Uterus (tissue), 4 donors: ENCODE data around the gene LBR. TPM values are rescaled to one million over a fixed set of nuclear protein-coding genes. Genes with fewer than 3 reads are reported as not detected.

ENCODE experiments used
- DNase-seq, 2 donors: peaks; one replicate each; pipeline ENCODE4 v3.0.0-alpha.2; 2019 to 2020
- H3K27ac ChIP-seq, 2 donors: fragments of 200-600 bp; sonication (generic); 1 replicate in 1 of 2; 2 replicates in 1 of 2; pipeline ENCODE4 v1.5.1; 2016 to 2018
- H3K27me3 ChIP-seq, 2 donors: fragments of 200-600 bp; sonication (generic); one replicate each; pipeline ENCODE4 v1.5.1; 2018 to 2019; ENCODE audit warnings: control low read depth in 1 of 2
- H3K36me3 ChIP-seq, 2 donors: fragments of 200-600 bp; sonication (generic); one replicate each; pipeline ENCODE4 v1.5.1; 2019; ENCODE audit warnings: control low read depth in 1 of 2
- H3K4me1 ChIP-seq, 2 donors: fragments of 200-600 bp; sonication (generic); one replicate each; pipeline ENCODE4 v1.5.1; 2018 to 2019; ENCODE audit warnings: control low read depth in 1 of 2
- H3K4me3 ChIP-seq, 2 donors: fragments of 200-600 bp; sonication (generic); 1 replicate in 1 of 2; 2 replicates in 1 of 2; pipeline ENCODE4 v1.5.1; 2018 to 2019; ENCODE audit warnings: mild to moderate bottlenecking in 1 of 2
- H3K9me3 ChIP-seq, 2 donors: fragments of 200-600 bp; sonication (generic); one replicate each; pipeline ENCODE4 v1.5.1; 2019; ENCODE audit warnings: control low read depth in 1 of 2
- POLR2A ChIP-seq, 2 donors: fragments of 450-650 bp; IDR thresholded peaks; one replicate each; pipeline ENCODE4 v1.6.1; 2016; ENCODE audit warnings: antibody characterized with exemption in 2 of 2, mild to moderate bottlenecking in 1 of 2, moderate library complexity in 1 of 2
- intact Hi-C: fragments of 100-400 bp; cut with DNase I; formaldehyde crosslinking; loops from one replicate; pipeline ENCODE4 v1.15.1; 2023; ENCODE audit warnings: low total_unique reads
- total RNA-seq, 4 donors: library from RNA; depleted of rRNA in 3 of 4; stranded (reverse); fragments of >200 nt in 3 of 4; gene quantifications; one replicate each; pipeline versions ENCODE4 v1.1.0 to v1.2.4, GENCODE V29; 2014 to 2023
- TF ChIP-seq, protein P1 (sequence below), 4 experiments: fragments of 200-600 bp in 2 of 4; fragments of 450-650 bp in 2 of 4; sonication (generic) in 2 of 4; IDR thresholded peaks; one replicate each; pipeline ENCODE4 v1.5.1; 2016 to 2019; ENCODE audit warnings: antibody characterized with exemption in 4 of 4, mild to moderate bottlenecking in 2 of 4, moderate library complexity in 1 of 4
- donor health status: DM: yes; HTN: yes; CAD: no.

The LBR gene
- total RNA-seq, 4 donors from 2014 or later, result 55.1 to 178 (median 92.6) TPM

DNA sequence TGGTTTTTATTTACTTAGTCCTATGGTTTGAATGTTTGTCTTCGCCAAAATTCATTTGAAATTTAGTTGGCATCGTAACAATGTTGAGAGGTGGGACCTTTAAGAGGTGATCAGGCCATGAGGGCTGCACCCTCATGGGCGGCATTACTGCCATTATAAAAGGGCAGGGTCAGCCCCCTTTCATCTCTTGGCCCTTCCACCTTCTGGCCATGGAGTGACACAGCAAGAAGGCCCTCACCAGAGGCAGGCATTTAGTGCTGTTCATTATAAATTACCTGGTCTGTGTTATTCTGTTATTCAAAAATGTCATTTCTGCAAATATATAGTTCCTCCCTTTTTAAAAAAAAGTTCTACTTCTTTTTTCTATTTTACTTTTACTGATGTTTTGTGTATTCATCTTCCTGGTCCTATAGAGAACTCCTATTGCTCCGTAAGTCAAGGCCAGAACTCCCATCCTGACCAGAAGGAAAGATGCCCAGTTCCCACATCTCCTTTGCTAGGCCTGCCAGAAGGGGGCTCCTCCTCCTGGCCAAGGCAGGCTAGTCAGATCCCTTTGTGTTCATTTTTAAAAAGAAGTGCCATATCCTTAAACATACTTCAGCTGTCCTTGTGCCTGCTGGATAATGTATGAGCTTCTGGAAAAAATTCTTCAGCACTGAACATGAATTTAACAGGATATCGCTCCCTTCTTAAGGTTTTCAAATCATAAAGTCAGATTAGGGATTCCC is 10.0 kb upstream of the LBR start:
- Histone ChIP-seq H3K27me3 (no peaks in the 10 kb centered on the region), H3K36me3 (no peaks in the 10 kb centered on the region), H3K4me3 (no peak overlapping the region), H3K27ac (peak overlapping the region; percentile 28 to 61), H3K4me1 (peaks cover 0 to 4% of the 10 kb centered on the region in 2 donors), H3K9me3 (no peaks in the 10 kb centered on the region)
- intact Hi-C loops, result no loop called here
- DNase-seq, result no peak
- TF ChIP-seq POLR2A (IDR thresholded peaks at IDR 0.05), result no peak
- TF ChIP-seq, protein P1, sequence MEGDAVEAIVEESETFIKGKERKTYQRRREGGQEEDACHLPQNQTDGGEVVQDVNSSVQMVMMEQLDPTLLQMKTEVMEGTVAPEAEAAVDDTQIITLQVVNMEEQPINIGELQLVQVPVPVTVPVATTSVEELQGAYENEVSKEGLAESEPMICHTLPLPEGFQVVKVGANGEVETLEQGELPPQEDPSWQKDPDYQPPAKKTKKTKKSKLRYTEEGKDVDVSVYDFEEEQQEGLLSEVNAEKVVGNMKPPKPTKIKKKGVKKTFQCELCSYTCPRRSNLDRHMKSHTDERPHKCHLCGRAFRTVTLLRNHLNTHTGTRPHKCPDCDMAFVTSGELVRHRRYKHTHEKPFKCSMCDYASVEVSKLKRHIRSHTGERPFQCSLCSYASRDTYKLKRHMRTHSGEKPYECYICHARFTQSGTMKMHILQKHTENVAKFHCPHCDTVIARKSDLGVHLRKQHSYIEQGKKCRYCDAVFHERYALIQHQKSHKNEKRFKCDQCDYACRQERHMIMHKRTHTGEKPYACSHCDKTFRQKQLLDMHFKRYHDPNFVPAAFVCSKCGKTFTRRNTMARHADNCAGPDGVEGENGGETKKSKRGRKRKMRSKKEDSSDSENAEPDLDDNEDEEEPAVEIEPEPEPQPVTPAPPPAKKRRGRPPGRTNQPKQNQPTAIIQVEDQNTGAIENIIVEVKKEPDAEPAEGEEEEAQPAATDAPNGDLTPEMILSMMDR (IDR thresholded peaks at IDR 0.05), result peak in 3 of 4 experiments; percentile 20 to 42 (median 21)

DNA sequence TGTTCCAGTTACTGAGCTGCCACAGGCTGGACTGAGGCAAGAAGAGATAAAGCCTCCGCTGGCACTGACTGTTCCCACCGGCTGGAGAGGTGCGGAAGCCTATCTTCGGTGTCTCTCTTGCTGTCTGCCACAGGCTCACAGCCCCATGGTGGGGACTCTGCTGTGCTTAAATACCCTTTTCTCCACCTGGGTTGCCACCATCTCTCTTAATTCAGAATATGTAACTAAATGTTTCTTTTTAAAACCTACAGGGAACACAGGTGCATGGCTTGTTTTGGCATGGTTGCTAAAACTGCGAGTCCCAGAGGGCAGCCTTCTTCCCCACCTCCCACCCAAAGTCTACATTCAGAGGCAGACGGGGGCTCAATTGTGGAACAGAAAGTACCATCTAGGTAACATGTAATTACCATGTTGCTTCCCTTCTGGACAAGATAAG is 8.1 kb upstream of the LBR start:
- Histone ChIP-seq H3K4me3 (no peak overlapping the region), H3K9me3 (no peaks in the 10 kb centered on the region), H3K27ac (peak overlapping the region in 1 of 2 donors; percentile 35), H3K4me1 (no peaks in the 10 kb centered on the region), H3K36me3 (no peaks in the 10 kb centered on the region), H3K27me3 (no peaks in the 10 kb centered on the region)
- intact Hi-C loops, result no loop called here
- DNase-seq, result no peak
- TF ChIP-seq POLR2A (IDR thresholded peaks at IDR 0.05), result no peak
- TF ChIP-seq, protein P1 (IDR thresholded peaks at IDR 0.05), result no peak

DNA sequence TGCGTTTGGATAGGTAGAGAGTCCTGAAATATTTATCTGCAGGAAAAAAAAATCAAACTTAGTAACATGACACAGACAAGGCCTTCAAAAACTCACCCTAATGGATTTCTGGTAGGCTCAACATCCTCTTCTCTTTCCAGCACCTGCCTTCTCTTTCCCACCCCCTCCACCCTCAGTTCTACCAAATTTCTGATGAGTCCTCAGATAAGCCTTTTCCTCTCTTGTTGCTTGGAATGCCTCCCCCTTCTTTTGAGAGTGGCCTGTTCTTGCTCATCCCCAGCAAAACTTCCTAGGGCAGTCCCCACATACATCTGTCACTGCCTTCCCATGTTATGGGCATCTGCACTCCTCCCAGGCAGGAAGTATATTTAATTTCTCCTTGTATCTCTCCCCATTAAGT is 7.6 kb upstream of the LBR start:
- intact Hi-C loops, result no loop called here
- Histone ChIP-seq H3K4me1 (no peaks in the 10 kb centered on the region), H3K27me3 (no peaks in the 10 kb centered on the region), H3K27ac (peak overlapping the region in 1 of 2 donors; percentile 35), H3K4me3 (no peak overlapping the region), H3K36me3 (no peaks in the 10 kb centered on the region), H3K9me3 (no peaks in the 10 kb centered on the region)
- no peak for DNase-seq
- TF ChIP-seq POLR2A (IDR thresholded peaks at IDR 0.05), result no peak
- TF ChIP-seq, protein P1 (IDR thresholded peaks at IDR 0.05), result no peak

DNA sequence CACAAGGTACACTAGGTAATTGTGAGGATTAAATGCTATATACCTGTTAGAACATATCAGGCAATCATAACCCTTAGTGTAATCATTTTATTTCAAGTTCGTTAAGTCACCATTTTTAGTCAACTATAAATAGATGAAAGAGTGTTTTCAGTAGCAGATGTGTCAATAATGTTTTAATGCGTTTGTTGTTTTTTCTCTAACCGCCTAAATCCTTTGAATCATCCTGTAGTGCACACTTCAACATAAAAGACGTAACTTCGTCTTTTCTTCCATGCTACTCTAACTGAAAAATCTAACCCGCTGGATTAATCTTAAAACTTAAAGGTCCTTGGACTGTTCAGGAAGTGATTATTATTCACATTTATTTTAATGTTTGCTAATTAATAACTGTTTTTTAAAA is 7.2 kb upstream of the LBR start:
- Histone ChIP-seq H3K27me3 (no peaks in the 10 kb centered on the region), H3K27ac (peak overlapping the region in 1 of 2 donors; percentile 35), H3K9me3 (no peaks in the 10 kb centered on the region), H3K4me1 (no peaks in the 10 kb centered on the region), H3K36me3 (no peaks in the 10 kb centered on the region), H3K4me3 (no peak overlapping the region)
- DNase-seq, result no peak
- intact Hi-C loops, result no loop called here
- TF ChIP-seq POLR2A (IDR thresholded peaks at IDR 0.05), result no peak
- TF ChIP-seq, protein P1 (IDR thresholded peaks at IDR 0.05), result no peak

DNA sequence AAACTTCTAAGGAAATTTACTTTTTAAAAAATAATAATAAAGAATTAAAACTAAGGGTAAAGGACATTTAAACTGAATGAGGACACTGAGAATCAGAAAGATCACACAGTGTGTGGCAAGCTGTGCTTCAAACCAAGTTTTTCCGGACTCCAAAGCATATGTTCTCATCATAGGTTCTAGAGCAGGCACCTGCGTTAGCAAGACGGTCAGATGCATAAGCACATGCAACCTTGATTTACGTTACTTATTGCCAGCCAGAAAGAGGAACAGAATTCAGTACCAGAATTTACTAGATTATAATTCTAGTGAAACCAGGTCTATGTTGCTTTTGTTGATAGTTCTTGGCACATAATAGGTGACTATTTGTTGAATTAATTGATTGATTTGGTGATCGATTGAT is 6.2 kb upstream of the LBR start:
- Histone ChIP-seq H3K4me3 (no peak overlapping the region), H3K4me1 (no peaks in the 10 kb centered on the region), H3K27me3 (no peaks in the 10 kb centered on the region), H3K36me3 (no peaks in the 10 kb centered on the region), H3K27ac (peak overlapping the region; percentile 63 to 65), H3K9me3 (no peaks in the 10 kb centered on the region)
- DNase-seq, result no peak
- intact Hi-C loops, result no loop called here
- TF ChIP-seq POLR2A (IDR thresholded peaks at IDR 0.05), result no peak
- TF ChIP-seq, protein P1 (IDR thresholded peaks at IDR 0.05), result no peak
